GM19099 (cell line): ENCODE measurements around the gene CDH4.

ENCODE experiments used
- POLR2A ChIP-seq: IDR thresholded peaks from 3 replicates; pipeline ENCODE4 v1.6.1; 2011; ENCODE audit warnings: low read depth; ENCODE audit not compliant: insufficient read length; ENCODE audit errors: extremely low read depth

CDH4 gene

GRCh38 chr20:61835301-61835700 is 583.2 kb downstream of the CDH4 start:
- no peak for TF ChIP-seq POLR2A

- TF ChIP-seq POLR2A = no peak
These were observed 583.8 kb downstream of the CDH4 start for GRCh38 chr20:61835791-61836350.

GRCh38 chr20:61837200-61837599 is 585.1 kb downstream of the CDH4 start:
- TF ChIP-seq POLR2A = no peak

- TF ChIP-seq POLR2A = no peak
These were observed 587.3 kb downstream of the CDH4 start for GRCh38 chr20:61839223-61839911.

GRCh38 chr20:61839912-61840778 is 588.1 kb downstream of the CDH4 start:
- no peak for TF ChIP-seq POLR2A

- TF ChIP-seq POLR2A = no peak
These were observed 588.9 kb downstream of the CDH4 start for GRCh38 chr20:61840779-61841455.

GRCh38 chr20:61841551-61841950 is 589.5 kb downstream of the CDH4 start:
- TF ChIP-seq POLR2A = no peak

- TF ChIP-seq POLR2A = no peak
These were observed 589.9 kb downstream of the CDH4 start for GRCh38 chr20:61841966-61842365.

GRCh38 chr20:61844621-61845020 is 592.6 kb downstream of the CDH4 start:
- no peak for TF ChIP-seq POLR2A

- TF ChIP-seq POLR2A = no peak
These were observed 593.2 kb downstream of the CDH4 start for GRCh38 chr20:61845233-61845671.

- no peak for TF ChIP-seq POLR2A
These were observed 594.0 kb downstream of the CDH4 start for GRCh38 chr20:61846074-61846473.

GRCh38 chr20:61846741-61847419 is 594.8 kb downstream of the CDH4 start:
- no peak for TF ChIP-seq POLR2A

GRCh38 chr20:61847420-61847748 is 595.3 kb downstream of the CDH4 start:
- TF ChIP-seq POLR2A = no peak

- no peak for TF ChIP-seq POLR2A
These were observed 595.9 kb downstream of the CDH4 start for GRCh38 chr20:61847986-61848385.

- no peak for TF ChIP-seq POLR2A
These were observed 596.8 kb downstream of the CDH4 start for GRCh38 chr20:61848851-61849250.
